Stomach (tissue), 4 donors: ENCODE results near the gene ZMIZ1.

Source experiments
- EP300 ChIP-seq: sonication (generic); formaldehyde crosslinking; IDR thresholded peaks from one replicate; pipeline ENCODE4 v1.6.1; 2017; ENCODE audit warnings: antibody characterized with exemption
- POLR2A ChIP-seq, 4 donors: fragments of 450-650 bp; IDR thresholded peaks; one replicate each; pipeline ENCODE4 v1.6.1; 2016; ENCODE audit warnings: antibody characterized with exemption in 4 of 4, control low read depth in 2 of 4, mild to moderate bottlenecking in 1 of 4, moderate library complexity in 1 of 4

DNA sequence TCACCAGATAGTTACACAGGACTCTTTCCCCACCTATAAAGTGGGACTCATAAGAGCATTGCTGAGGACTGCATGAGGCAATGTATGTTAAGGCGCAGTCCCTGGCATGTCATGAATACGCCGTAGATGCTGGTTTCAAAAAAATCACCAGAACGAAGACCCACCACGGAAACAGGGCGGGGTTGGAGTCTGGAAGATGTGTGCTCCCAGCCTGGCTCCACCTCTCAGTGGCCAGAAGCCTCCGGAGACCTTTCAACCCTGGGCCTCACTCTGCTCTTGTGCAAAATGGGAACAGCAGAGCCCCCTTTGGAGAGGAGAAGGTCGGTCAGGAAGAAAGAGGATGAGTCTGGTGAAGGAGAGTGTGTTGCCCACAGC, 12.4 kb upstream of the ZMIZ1 start:
- TF ChIP-seq POLR2A (IDR thresholded peaks at IDR 0.05) (no peak), EP300 (no peak)
